GM12892 (cell line): ENCODE data around the gene SNCA.

Experiments used
- POLR2A ChIP-seq: IDR thresholded peaks from 2 replicates; pipeline ENCODE4 v1.6.1; 2011; ENCODE audit warnings: low read depth, low read length, control low read depth
- POLR2AphosphoS5 ChIP-seq: IDR thresholded peaks from 2 replicates; pipeline ENCODE4 v1.6.1; 2011; ENCODE audit warnings: low read depth, low read length, control low read depth

GRCh38 chr4:89725268-89725667 is 111.7 kb downstream of the SNCA start:
- TF ChIP-seq POLR2A (no peak), POLR2AphosphoS5 (no peak)
